GM12878 (cell line): ENCODE measurements around the gene GDF11. TPM values are rescaled to one million over a fixed set of nuclear protein-coding genes. Genes with fewer than 3 reads are reported as not detected.

Experiments used
- ATAC-seq: fragments of 200-7000 bp; cut with Tn5 transposase; 3 replicates; pipeline ENCODE4 v1.9.1; 2020; ENCODE audit warnings: mild to moderate bottlenecking, moderate library complexity
- BruUV-seq: library from RNA; stranded (reverse); fragments of 400-500 nt; replicated peaks from 2 replicates; lab custom pipeline; 2021; lab: Mats Ljungman, UMichigan
- CTCF ChIA-PET: fragments of 300-600 bp; sonication (Branson Sonifier 250); formaldehyde crosslinking; extraction: SDS; loops from one replicate; lab custom pipeline; 2021; ENCODE audit warnings: inconsistent platforms; lab: Yijun Ruan, JAX
- POLR2A ChIA-PET: fragments of 350-600 bp; formaldehyde crosslinking; extraction: SDS; loops from one replicate; lab custom pipeline; 2021; ENCODE audit warnings: inconsistent platforms; lab: Charles Lee
- RAD21 ChIA-PET: fragments of 300-600 bp; sonication (Branson Sonifier 250); formaldehyde crosslinking; loops from one replicate; lab custom pipeline; 2023; ENCODE audit warnings: antibody characterized with exemption; ENCODE audit not compliant: unreplicated experiment; lab: Charles Lee
- SMC1A ChIA-PET: fragments of 300-600 bp; sonication (Branson Sonifier 250); formaldehyde crosslinking; loops from one replicate; lab custom pipeline; 2023; ENCODE audit not compliant: unreplicated experiment, uncharacterized antibody; lab: Charles Lee
- DNase-seq: peaks from one replicate; pipeline ENCODE4 v3.0.0-alpha.2; 2011; ENCODE audit warnings: low read depth, low spot score
- FAIRE-seq: peaks from 3 replicates; lab custom pipeline; 2011; peaks lifted over from hg19 to GRCh38; lab: Jason Lieb, UNC
- H2AFZ ChIP-seq: 2 replicates; pipeline ENCODE4 v1.6.0; 2011; ENCODE audit warnings: low read depth, low read length, control low read depth; ENCODE audit not compliant: control insufficient read depth
- H3K27ac ChIP-seq: 2 replicates; pipeline ENCODE4 v1.5.1; 2011; ENCODE audit warnings: control low read depth; ENCODE audit not compliant: control insufficient read depth, insufficient read depth
- H3K27me3 ChIP-seq, 2 experiments: replicated peaks in 1 of 2; 2 replicates each; pipeline versions ENCODE4 v1.6.0 to v1.6.1; 2011; ENCODE audit warnings: low read length in 1 of 2; ENCODE audit not compliant: control insufficient read depth in 2 of 2, insufficient read depth in 2 of 2
- H3K36me3 ChIP-seq, 2 experiments: 2 replicates each; pipeline ENCODE4 v1.5.1; 2011; ENCODE audit warnings: low read length in 1 of 2; ENCODE audit not compliant: control insufficient read depth in 2 of 2, insufficient read depth in 2 of 2
- H3K4me1 ChIP-seq: 2 replicates; pipeline ENCODE4 v1.6.1; 2011; ENCODE audit warnings: mild to moderate bottlenecking, low read length, moderate library complexity, mixed read lengths; ENCODE audit not compliant: control insufficient read depth, insufficient read depth
- H3K4me2 ChIP-seq: 2 replicates; pipeline ENCODE4 v1.6.0; 2011; ENCODE audit warnings: control low read depth; ENCODE audit not compliant: control insufficient read depth, insufficient read depth
- H3K4me3 ChIP-seq: fragments of 200-600 bp; sonication (generic); 2 replicates; pipeline ENCODE4 v1.5.1; 2016
- H3K79me2 ChIP-seq: 2 replicates; pipeline ENCODE4 v1.6.0; 2011; ENCODE audit warnings: low read length; ENCODE audit not compliant: control insufficient read depth, insufficient read depth
- H3K9ac ChIP-seq: 2 replicates; pipeline ENCODE4 v1.8.0; 2011; ENCODE audit warnings: low read length, control low read depth, mixed read lengths; ENCODE audit not compliant: control insufficient read depth, insufficient read depth
- H3K9me3 ChIP-seq: replicated peaks from 3 replicates; pipeline ENCODE4 v1.5.1; 2011; ENCODE audit warnings: mild to moderate bottlenecking, low read length; ENCODE audit not compliant: control insufficient read depth, insufficient read depth
- H4K20me1 ChIP-seq: 2 replicates; pipeline ENCODE4 v1.6.0; 2011; ENCODE audit not compliant: control insufficient read depth, insufficient read depth
- CBX3 ChIP-seq: fragments of 200-600 bp; sonication (generic); IDR thresholded peaks from 2 replicates; pipeline ENCODE4 v1.6.1; 2016; ENCODE audit warnings: low read depth, borderline replicate concordance
- DPF2 ChIP-seq: fragments of 450-650 bp; IDR thresholded peaks from 2 replicates; pipeline ENCODE4 v1.6.1; 2017; ENCODE audit warnings: mild to moderate bottlenecking
- ESRRA ChIP-seq: IDR thresholded peaks from 2 replicates; pipeline ENCODE4 v1.6.1; 2012; ENCODE audit warnings: mild to moderate bottlenecking, low read length, improper control_type of control experiment
- FOS ChIP-seq: IDR thresholded peaks from 3 replicates; pipeline ENCODE4 v1.6.1; 2011; ENCODE audit warnings: borderline replicate concordance; ENCODE audit not compliant: insufficient read length; ENCODE audit errors: extremely low read depth
- NR2F1 ChIP-seq: fragments of 450-650 bp; conservative IDR thresholded peaks from 2 replicates; pipeline ENCODE4 v1.6.1; 2017; ENCODE audit warnings: mild to moderate bottlenecking
- SIN3A ChIP-seq: IDR thresholded peaks from 2 replicates; pipeline ENCODE4 v1.6.1; 2012; ENCODE audit warnings: low read depth, low read length, improper control_type of control experiment
- YY1 ChIP-seq: IDR thresholded peaks from 2 replicates; pipeline ENCODE4 v1.6.1; 2011; ENCODE audit warnings: low read depth, mild to moderate bottlenecking, low read length
- ZNF274 ChIP-seq: IDR thresholded peaks from one replicate; pipeline ENCODE4 v1.8.0; 2011; ENCODE audit not compliant: insufficient read length, insufficient read depth
- WGBS: methylation state at CpG from one replicate; pipeline ENCODE4 v1.1.6; 2016; ENCODE audit warnings: low lambda C conversion rate; ENCODE audit not compliant: insufficient replicate concordance, insufficient coverage; ENCODE audit errors: missing lambda C conversion rate; 5-methylcytosine and 5-hydroxymethylcytosine counted together
- in situ Hi-C: fragments of 300-500 bp; cut with MboI; formaldehyde crosslinking; loops from 9 replicates; pipeline ENCODE4 v1.14.3; 2018; ENCODE audit warnings: mixed read lengths
- intact Hi-C: fragments of 100-400 bp; cut with micrococcal nuclease; formaldehyde crosslinking; loops from one replicate; pipeline ENCODE4 v1.14.2; 2022; ENCODE audit not compliant: unreplicated experiment
- polyA plus RNA-seq, 11 experiments: library from polyadenylated mRNA; depleted of rRNA in 4 of 11; unstranded in 6 of 11; stranded (reverse) in 5 of 11; fragments of >200 nt; fragmentation: Nextera tagmentation in 4 of 11; fragmentation: Illumina TruSeq in 1 of 11; extraction: Ambion mirVana in 4 of 11; extraction: Trizol in 1 of 11; gene quantifications; 1 replicate in 1 of 11; 2 replicates in 10 of 11; pipeline versions ENCODE4 v1.2.1 to v1.2.3, GENCODE V29; 2011 to 2016; ENCODE audit warnings: inconsistent platforms in 2 of 11, missing spikeins in 2 of 11, low read depth in 1 of 11
- total RNA-seq, 4 experiments: library from RNA; depleted of rRNA in 3 of 4; stranded (reverse); fragments of >200 nt in 3 of 4; fragmentation: Illumina TruSeq in 1 of 4; extraction: Trizol in 1 of 4; gene quantifications; 2 replicates each; pipeline versions ENCODE4 v1.2.1 to v1.2.3, GENCODE V29; 2013 to 2021
- TF ChIP-seq, protein P1 (sequence below): fragments of 450-650 bp; IDR thresholded peaks from 2 replicates; pipeline ENCODE4 v1.6.1; 2017; ENCODE audit warnings: mild to moderate bottlenecking, low read depth, inconsistent platforms; ENCODE audit not compliant: poor library complexity, severe bottlenecking
- TF ChIP-seq, protein P2 (sequence below): fragments of 450-650 bp; conservative IDR thresholded peaks from 2 replicates; pipeline ENCODE4 v1.6.1; 2017; ENCODE audit warnings: mild to moderate bottlenecking, moderate library complexity
- TF ChIP-seq, protein P3 (sequence below): fragments of 150-350 bp; IDR thresholded peaks from 2 replicates; pipeline ENCODE4 v1.6.1; 2014; ENCODE audit warnings: mild to moderate bottlenecking, low read depth, low read length

The GDF11 gene
- total and polyA plus RNA-seq, 10 of the 15 experiments (the other 5 are each of a cell fraction or from before 2014, with no cell fraction given): 0.83 to 15.4 (median 4.3) TPM

DNA sequence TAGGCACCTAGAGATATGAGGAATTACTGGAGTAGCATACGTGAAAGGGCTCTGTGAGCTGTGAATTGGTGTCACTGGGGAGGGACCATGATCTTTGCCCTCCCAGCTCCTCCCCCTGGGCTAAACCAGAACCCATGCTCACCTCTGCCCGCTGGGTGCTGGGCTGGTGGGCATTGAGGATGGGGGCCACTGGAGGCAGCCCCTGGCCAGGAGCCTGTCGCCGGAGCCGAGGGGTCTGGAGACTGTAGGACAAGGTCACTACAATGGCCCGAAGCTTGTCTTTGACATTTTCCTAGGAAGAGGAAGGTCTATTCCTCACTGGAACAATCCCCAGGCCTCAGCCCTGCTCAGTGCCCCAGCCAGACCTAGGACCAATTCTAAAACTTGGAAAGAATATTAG, 46.8 kb upstream of the GDF11 start (continued):
- TF ChIP-seq, protein P1, sequence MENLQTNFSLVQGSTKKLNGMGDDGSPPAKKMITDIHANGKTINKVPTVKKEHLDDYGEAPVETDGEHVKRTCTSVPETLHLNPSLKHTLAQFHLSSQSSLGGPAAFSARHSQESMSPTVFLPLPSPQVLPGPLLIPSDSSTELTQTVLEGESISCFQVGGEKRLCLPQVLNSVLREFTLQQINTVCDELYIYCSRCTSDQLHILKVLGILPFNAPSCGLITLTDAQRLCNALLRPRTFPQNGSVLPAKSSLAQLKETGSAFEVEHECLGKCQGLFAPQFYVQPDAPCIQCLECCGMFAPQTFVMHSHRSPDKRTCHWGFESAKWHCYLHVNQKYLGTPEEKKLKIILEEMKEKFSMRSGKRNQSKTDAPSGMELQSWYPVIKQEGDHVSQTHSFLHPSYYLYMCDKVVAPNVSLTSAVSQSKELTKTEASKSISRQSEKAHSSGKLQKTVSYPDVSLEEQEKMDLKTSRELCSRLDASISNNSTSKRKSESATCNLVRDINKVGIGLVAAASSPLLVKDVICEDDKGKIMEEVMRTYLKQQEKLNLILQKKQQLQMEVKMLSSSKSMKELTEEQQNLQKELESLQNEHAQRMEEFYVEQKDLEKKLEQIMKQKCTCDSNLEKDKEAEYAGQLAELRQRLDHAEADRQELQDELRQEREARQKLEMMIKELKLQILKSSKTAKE: no peak
- no peak for TF ChIP-seq ZNF274
- no peak for TF ChIP-seq CBX3
- TF ChIP-seq, protein P2, sequence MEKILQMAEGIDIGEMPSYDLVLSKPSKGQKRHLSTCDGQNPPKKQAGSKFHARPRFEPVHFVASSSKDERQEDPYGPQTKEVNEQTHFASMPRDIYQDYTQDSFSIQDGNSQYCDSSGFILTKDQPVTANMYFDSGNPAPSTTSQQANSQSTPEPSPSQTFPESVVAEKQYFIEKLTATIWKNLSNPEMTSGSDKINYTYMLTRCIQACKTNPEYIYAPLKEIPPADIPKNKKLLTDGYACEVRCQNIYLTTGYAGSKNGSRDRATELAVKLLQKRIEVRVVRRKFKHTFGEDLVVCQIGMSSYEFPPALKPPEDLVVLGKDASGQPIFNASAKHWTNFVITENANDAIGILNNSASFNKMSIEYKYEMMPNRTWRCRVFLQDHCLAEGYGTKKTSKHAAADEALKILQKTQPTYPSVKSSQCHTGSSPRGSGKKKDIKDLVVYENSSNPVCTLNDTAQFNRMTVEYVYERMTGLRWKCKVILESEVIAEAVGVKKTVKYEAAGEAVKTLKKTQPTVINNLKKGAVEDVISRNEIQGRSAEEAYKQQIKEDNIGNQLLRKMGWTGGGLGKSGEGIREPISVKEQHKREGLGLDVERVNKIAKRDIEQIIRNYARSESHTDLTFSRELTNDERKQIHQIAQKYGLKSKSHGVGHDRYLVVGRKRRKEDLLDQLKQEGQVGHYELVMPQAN: no peak
- TF ChIP-seq DPF2: no peak
- no peak for TF ChIP-seq SIN3A
- TF ChIP-seq, all 136 proteins: peak for 0

DNA sequence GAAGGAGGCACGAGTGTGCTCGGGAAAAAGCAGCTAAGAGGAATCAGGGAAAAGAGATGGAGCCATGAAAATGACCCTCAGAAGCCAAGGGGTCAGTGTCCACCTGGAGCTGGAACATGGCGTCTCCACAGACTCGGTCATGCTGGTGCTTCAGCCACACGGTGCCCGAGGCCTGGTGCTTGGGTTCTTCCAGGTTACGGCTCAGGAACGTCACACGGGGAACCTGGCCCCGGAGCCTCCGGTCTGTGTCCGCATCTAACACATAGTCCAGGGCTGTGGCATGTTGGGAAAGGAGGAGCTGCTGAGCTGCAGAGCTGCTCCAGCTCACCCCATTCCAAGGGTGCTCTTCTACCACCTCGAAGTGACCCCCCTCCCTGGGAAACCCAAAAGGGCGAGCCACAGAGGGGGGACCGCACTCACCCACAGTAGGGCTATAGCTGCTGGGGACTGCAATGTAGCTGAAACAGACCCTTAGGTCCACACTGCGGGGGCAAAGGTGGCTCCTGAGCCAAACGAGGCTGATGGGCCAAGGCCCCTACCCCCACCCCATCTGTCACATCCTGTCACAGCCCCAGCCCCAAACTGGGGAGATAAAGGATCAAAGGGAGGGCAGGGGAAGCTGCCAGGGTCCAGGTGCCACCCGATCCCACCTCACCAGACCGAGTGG, 46.0 kb upstream of the GDF11 start:
- H3K4me2 ChIP-seq: no peak overlapping the region
- CTCF ChIA-PET: interaction anchor here (0.8 kb wide), 1 partner anchor 13 kb away, joined by 3 read pairs; no protein-coding TSS in a partner anchor
- no peak for DNase-seq

More for the DNA sequence above, 46.0 kb upstream of the GDF11 start:
- Histone ChIP-seq H3K27me3 (no peaks in the 10 kb centered on the region), H3K9ac (no peak overlapping the region), H2AFZ (no peak overlapping the region), H3K79me2 (no peaks in the 10 kb centered on the region), H3K9me3 (no peaks in the 10 kb centered on the region), H3K4me3 (no peak overlapping the region), H3K27ac (no peak overlapping the region), H4K20me1 (no peaks in the 10 kb centered on the region), H3K4me1 (no peaks in the 10 kb centered on the region), H3K36me3 (no peaks in the 10 kb centered on the region)
- BruUV-seq: no TSS peak
- SMC1A ChIA-PET: no interaction called here
- FAIRE-seq (no peak), ATAC-seq (no peak)
- POLR2A ChIA-PET: no interaction called here
- intact Hi-C loops (no loop called here), in situ Hi-C loops (no loop called here)
- 52% methylated on average over 19 of the region's 19 CpGs for WGBS
- no peak for TF ChIP-seq ESRRA
- no peak for TF ChIP-seq FOS
- TF ChIP-seq NR2F1: no peak
- TF ChIP-seq, protein P3, sequence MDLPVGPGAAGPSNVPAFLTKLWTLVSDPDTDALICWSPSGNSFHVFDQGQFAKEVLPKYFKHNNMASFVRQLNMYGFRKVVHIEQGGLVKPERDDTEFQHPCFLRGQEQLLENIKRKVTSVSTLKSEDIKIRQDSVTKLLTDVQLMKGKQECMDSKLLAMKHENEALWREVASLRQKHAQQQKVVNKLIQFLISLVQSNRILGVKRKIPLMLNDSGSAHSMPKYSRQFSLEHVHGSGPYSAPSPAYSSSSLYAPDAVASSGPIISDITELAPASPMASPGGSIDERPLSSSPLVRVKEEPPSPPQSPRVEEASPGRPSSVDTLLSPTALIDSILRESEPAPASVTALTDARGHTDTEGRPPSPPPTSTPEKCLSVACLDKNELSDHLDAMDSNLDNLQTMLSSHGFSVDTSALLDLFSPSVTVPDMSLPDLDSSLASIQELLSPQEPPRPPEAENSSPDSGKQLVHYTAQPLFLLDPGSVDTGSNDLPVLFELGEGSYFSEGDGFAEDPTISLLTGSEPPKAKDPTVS: no peak
- TF ChIP-seq YY1: no peak
- RAD21 ChIA-PET: no interaction called here
